GM12878 (cell line): Measurements from ENCODE around the gene ATP6V0E2.

Source experiments
- CTCF ChIP-seq, 3 experiments: IDR thresholded peaks in 2 of 3; conservative IDR thresholded peaks in 1 of 3; 2 replicates each; pipeline ENCODE4 v1.5.1; 2011; ENCODE audit warnings: low read depth in 3 of 3, low read length in 3 of 3, mild to moderate bottlenecking in 3 of 3, control low read depth in 2 of 3, moderate library complexity in 2 of 3, inconsistent platforms in 1 of 3, mixed read lengths in 1 of 3; ENCODE audit not compliant: control insufficient read depth in 2 of 3, insufficient read depth in 1 of 3; ENCODE audit errors: extremely low read depth in 1 of 3
- EGR1 ChIP-seq, 2 experiments: IDR thresholded peaks; 1 replicate in 1 of 2; 2 replicates in 1 of 2; pipeline ENCODE4 v1.6.1; 2011 to 2012; ENCODE audit warnings: low read depth in 2 of 2, low read length in 2 of 2, borderline replicate concordance in 1 of 2, mild to moderate bottlenecking in 1 of 2, moderate library complexity in 1 of 2
- LARP7 ChIP-seq: fragments of 450-650 bp; IDR thresholded peaks from 2 replicates; pipeline ENCODE4 v1.6.1; 2017; ENCODE audit warnings: mild to moderate bottlenecking
- MXI1 ChIP-seq: fragments of 150-350 bp; IDR thresholded peaks from 2 replicates; pipeline ENCODE4 v1.6.1; 2011; ENCODE audit warnings: low read depth, mild to moderate bottlenecking, inconsistent platforms, low read length, improper control_type of control experiment
- POLR2AphosphoS5 ChIP-seq: IDR thresholded peaks from 2 replicates; pipeline ENCODE4 v1.6.1; 2011; ENCODE audit warnings: mild to moderate bottlenecking, low read length, inconsistent platforms
- REST ChIP-seq: IDR thresholded peaks from 2 replicates; pipeline ENCODE4 v1.6.1; 2012; ENCODE audit warnings: mild to moderate bottlenecking, low read depth, low read length
- SIX5 ChIP-seq: IDR thresholded peaks from 2 replicates; pipeline ENCODE4 v1.6.1; 2011; ENCODE audit warnings: mild to moderate bottlenecking, low read depth, low read length, moderate library complexity; ENCODE audit not compliant: severe bottlenecking
- SPI1 ChIP-seq: IDR thresholded peaks from 2 replicates; pipeline ENCODE4 v1.6.1; 2011; ENCODE audit warnings: low read depth, mild to moderate bottlenecking, low read length, moderate library complexity, borderline replicate concordance; ENCODE audit not compliant: insufficient read depth
- SREBF2 ChIP-seq: IDR thresholded peaks from 2 replicates; pipeline ENCODE4 v1.6.1; 2012; ENCODE audit warnings: mild to moderate bottlenecking, low read length
- ZNF207 ChIP-seq: fragments of 450-650 bp; IDR thresholded peaks from 2 replicates; pipeline ENCODE4 v1.6.1; 2014; ENCODE audit warnings: antibody characterized with exemption, mild to moderate bottlenecking, borderline replicate concordance

- TF ChIP-seq LARP7 (no peak), REST (no peak), SREBF2 (no peak), CTCF (IDR thresholded peaks at IDR 0.05 in 2 of 3, conservative IDR thresholded peaks at IDR 0.05 in 1 of 3; ENCODE audit: control insufficient read depth in 2 of 3, extremely low read depth in 1 of 3, insufficient read depth in 1 of 3, low read depth in 3 of 3, low read length in 3 of 3) (no peak), POLR2AphosphoS5 (no peak), EGR1 (IDR thresholded peaks at IDR 0.05; ENCODE audit: borderline replicate concordance in 1 of 2, low read depth in 2 of 2, low read length in 2 of 2) (no peak), MXI1 (no peak), SIX5 (no peak), ZNF207 (no peak), SPI1 (no peak)
Measured at GRCh38 chr7:149873970-149874643, 338 bp downstream of the ATP6V0E2 start.
